ENCODE results near the gene ZBTB12. TPM values are rescaled to one million over a fixed set of nuclear protein-coding genes. Genes with fewer than 3 reads are reported as not detected.

The ZBTB12 gene
- total RNA-seq, 1 donor from 2014 or later = 3.5 TPM

GRCh38 chr6:31947070-31947675 lies 45.3 kb upstream of the ZBTB12 start:
- Histone ChIP-seq H3K36me3 (peaks cover 19% of the 10 kb centered on the region), H3K9me3 (no peaks in the 10 kb centered on the region), H3K4me1 (peaks cover 14% of the 10 kb centered on the region), H3K4me3 (no peak overlapping the region), H3K27me3 (no peaks in the 10 kb centered on the region), H3K27ac (no peak overlapping the region)
- DNase-seq = no peak
- TF ChIP-seq CTCF (IDR thresholded peaks at IDR 0.05) = no peak
- no peak for ATAC-seq
- intact Hi-C loops (cut with DNase I) = no loop called here

GRCh38 chr6:31946370-31946885 lies 44.5 kb upstream of the ZBTB12 start:
- H3K4me3 ChIP-seq = peak overlapping the region; percentile 23
- intact Hi-C loops (cut with DNase I) = no loop called here
- peaks cover 14% of the 10 kb centered on the region for H3K4me1 ChIP-seq
- H3K9me3 ChIP-seq = no peaks in the 10 kb centered on the region
- ATAC-seq = no peak
- no peak for TF ChIP-seq CTCF (IDR thresholded peaks at IDR 0.05)
- H3K27ac ChIP-seq = peak overlapping the region; percentile 84
- no peak for DNase-seq
- H3K27me3 ChIP-seq = no peaks in the 10 kb centered on the region
- peaks cover 12% of the 10 kb centered on the region for H3K36me3 ChIP-seq

- Histone ChIP-seq H3K4me3 (peak within 1 kb of the TSS; percentile 23), H3K4me1 (peaks cover 14% of the 10 kb centered on the region), H3K9me3 (no peaks in the 10 kb centered on the region), H3K27me3 (no peaks in the 10 kb centered on the region), H3K27ac (peak within 1 kb of the TSS; percentile 84), H3K36me3 (peaks cover 12% of the 10 kb centered on the region)
- peak; percentile 84 for ATAC-seq
- intact Hi-C loops (cut with DNase I) = no loop called here
- TF ChIP-seq CTCF (IDR thresholded peaks at IDR 0.05) = no peak
- DNase-seq = peak; percentile 79
Measured at GRCh38 chr6:31945507-31946369, 43.9 kb upstream of the ZBTB12 start, which contains the start of gene CFB. TSS of gene CFB (plus strand) at chr6:31946095. CDS start at chr6:31946222, 127 bp downstream.

- H3K4me1 ChIP-seq = peaks cover 14% of the 10 kb centered on the region
- no peaks in the 10 kb centered on the region for H3K27me3 ChIP-seq
- H3K27ac ChIP-seq = peak overlapping the region; percentile 84
- TF ChIP-seq CTCF (IDR thresholded peaks at IDR 0.05) = no peak
- DNase-seq (no peak), ATAC-seq (no peak)
- intact Hi-C loops (cut with DNase I) = no loop called here
- H3K9me3 ChIP-seq = no peaks in the 10 kb centered on the region
- H3K36me3 ChIP-seq = peaks cover 13% of the 10 kb centered on the region
- peak overlapping the region; percentile 23 for H3K4me3 ChIP-seq
Measured at GRCh38 chr6:31945154-31945506, 43.2 kb upstream of the ZBTB12 start.

GRCh38 chr6:31943742-31944141 lies 41.9 kb upstream of the ZBTB12 start:
- Histone ChIP-seq H3K4me1 (peaks cover 14% of the 10 kb centered on the region), H3K9me3 (no peaks in the 10 kb centered on the region), H3K27me3 (no peaks in the 10 kb centered on the region), H3K4me3 (no peak overlapping the region), H3K36me3 (peaks cover 19% of the 10 kb centered on the region), H3K27ac (no peak overlapping the region)
- no peak for TF ChIP-seq CTCF (IDR thresholded peaks at IDR 0.05)
- intact Hi-C loops (cut with DNase I) = no loop called here
- ATAC-seq (no peak), DNase-seq (no peak)

Data from upper lobe of right lung (tissue), 1 donor.